SU-DHL-6 (cell line): ENCODE data around the gene CXCR4.

Experiments used
- CTCF ChIP-seq: fragments of 200-600 bp; sonication (generic); IDR thresholded peaks from one replicate; pipeline ENCODE4 v1.5.1; 2017; ENCODE audit warnings: antibody characterized with exemption, mild to moderate bottlenecking, low read length, moderate library complexity; ENCODE audit not compliant: insufficient read depth, poor library complexity, severe bottlenecking
- EZH2phosphoT487 ChIP-seq: fragments of 200-600 bp; sonication (generic), shearing (Covaris generic); conservative IDR thresholded peaks from 2 replicates; pipeline ENCODE4 v1.6.1; 2018; ENCODE audit warnings: mild to moderate bottlenecking, antibody characterized with exemption, low read length, moderate library complexity, mixed read lengths

GRCh38 chr2:136108463-136108862, 9.5 kb downstream of the CXCR4 start:
- TF ChIP-seq CTCF (no peak), EZH2phosphoT487 (no peak)
